K562 (cell line): ENCODE data around the gene DGCR8. TPM values are rescaled to one million over a fixed set of nuclear protein-coding genes. Genes with fewer than 3 reads are reported as not detected.
A peak's percentile ranks its signal among the peaks of the same experiment; 100 is the strongest.

ENCODE experiments used
- BCL6 ChIP-seq: fragments of 250-450 bp; sonication (Bioruptor Pico); IDR thresholded peaks from 2 replicates; pipeline ENCODE4 v1.4.0; 2020
- CBFA2T2 ChIP-seq: fragments of 450-650 bp; conservative IDR thresholded peaks from 2 replicates; pipeline ENCODE4 v1.6.1; 2017; ENCODE audit warnings: mild to moderate bottlenecking
- CTCFL ChIP-seq: IDR thresholded peaks from 2 replicates; pipeline ENCODE4 v1.6.1; 2011; ENCODE audit warnings: borderline replicate concordance, low read depth, mild to moderate bottlenecking, moderate library complexity, low read length; ENCODE audit not compliant: insufficient read depth, poor library complexity, severe bottlenecking
- DPF2 ChIP-seq: fragments of 450-650 bp; IDR thresholded peaks from 2 replicates; pipeline ENCODE4 v1.6.1; 2016
- E2F3 ChIP-seq: fragments of 250-450 bp; sonication (Bioruptor Pico); IDR thresholded peaks from 2 replicates; pipeline ENCODE4 v1.4.0; 2020; ENCODE audit warnings: mild to moderate bottlenecking
- ESRRA ChIP-seq: fragments of 450-650 bp; IDR thresholded peaks from 2 replicates; pipeline ENCODE4 v1.6.1; 2014; ENCODE audit warnings: low read depth, mild to moderate bottlenecking, moderate library complexity, borderline replicate concordance
- ESRRB ChIP-seq: fragments of 250-450 bp; sonication (Bioruptor Pico); IDR thresholded peaks from 2 replicates; pipeline ENCODE4 v1.5.0; 2020; ENCODE audit warnings: mild to moderate bottlenecking, moderate library complexity, borderline replicate concordance
- GABPB1 ChIP-seq: sonication (generic); formaldehyde crosslinking; IDR thresholded peaks from 2 replicates; pipeline ENCODE4 v1.8.0; 2022; ENCODE audit warnings: mild to moderate bottlenecking, missing genetic modification reagents
- HDAC2 ChIP-seq: fragments of 450-650 bp; IDR thresholded peaks from 2 replicates; pipeline ENCODE4 v1.6.1; 2016; ENCODE audit warnings: mild to moderate bottlenecking
- HEY1 ChIP-seq: fragments of 250-450 bp; sonication (Bioruptor Pico); IDR thresholded peaks from 2 replicates; pipeline ENCODE4 v1.5.0; 2020; ENCODE audit warnings: mild to moderate bottlenecking, moderate library complexity, borderline replicate concordance
- MITF ChIP-seq: IDR thresholded peaks from 2 replicates; pipeline ENCODE4 v1.6.1; 2014; ENCODE audit warnings: antibody characterized with exemption
- NCOR1 ChIP-seq: fragments of 450-650 bp; IDR thresholded peaks from 2 replicates; pipeline ENCODE4 v1.6.1; 2016; ENCODE audit warnings: mild to moderate bottlenecking, moderate library complexity
- NKRF ChIP-seq: fragments of 450-650 bp; IDR thresholded peaks from 2 replicates; pipeline ENCODE4 v1.6.1; 2016; ENCODE audit warnings: borderline replicate concordance
- NR4A1 ChIP-seq, 2 experiments: fragments of 250-450 bp in 1 of 2; fragments of 450-650 bp in 1 of 2; sonication (Bioruptor Pico) in 1 of 2; IDR thresholded peaks; 2 replicates each; pipeline versions ENCODE4 v1.4.0 to v1.6.1; 2016 to 2020; ENCODE audit warnings: mild to moderate bottlenecking in 2 of 2, missing compliant biosample characterization in 1 of 2, missing genetic modification characterization in 1 of 2, moderate library complexity in 1 of 2
- PHF20 ChIP-seq: fragments of 450-650 bp; IDR thresholded peaks from 2 replicates; pipeline ENCODE4 v1.6.1; 2018; ENCODE audit not compliant: partially characterized antibody
- PHF21A ChIP-seq: fragments of 450-650 bp; IDR thresholded peaks from 2 replicates; pipeline ENCODE4 v1.6.1; 2017; ENCODE audit warnings: low read depth, borderline replicate concordance
- PREB ChIP-seq: sonication (generic); formaldehyde crosslinking; IDR thresholded peaks from 2 replicates; pipeline ENCODE4 v1.8.1; 2023; ENCODE audit warnings: mild to moderate bottlenecking, missing genetic modification reagents
- SIN3B ChIP-seq: fragments of 450-650 bp; IDR thresholded peaks from 2 replicates; pipeline ENCODE4 v1.6.1; 2017; ENCODE audit warnings: low read depth, mild to moderate bottlenecking, moderate library complexity
- SRSF1 ChIP-seq: fragments of 200-400 bp; formaldehyde crosslinking; IDR thresholded peaks from 2 replicates; pipeline ENCODE4 v1.6.1; 2017; ENCODE audit warnings: mild to moderate bottlenecking, low read depth, low read length, moderate library complexity
- STAT5A ChIP-seq: IDR thresholded peaks from 2 replicates; pipeline ENCODE4 v1.6.1; 2012; ENCODE audit warnings: low read length, inconsistent platforms, borderline replicate concordance
- ZNF695 ChIP-seq: fragments of 450-650 bp; formaldehyde crosslinking; IDR thresholded peaks from 2 replicates; pipeline ENCODE4 v1.4.0; 2020; ENCODE audit warnings: mild to moderate bottlenecking, moderate library complexity
- polyA plus RNA-seq, 8 experiments: library from polyadenylated mRNA; depleted of rRNA in 4 of 8; stranded (reverse) in 5 of 8; unstranded in 3 of 8; fragments of >200 nt; fragmentation: Nextera tagmentation in 2 of 8; fragmentation: Illumina TruSeq in 1 of 8; extraction: Ambion mirVana in 2 of 8; extraction: Trizol in 1 of 8; gene quantifications; 2 replicates each; pipeline versions ENCODE4 v1.2.1 to v1.2.3, GENCODE V29; 2011 to 2014; ENCODE audit warnings: inconsistent platforms in 1 of 8, missing spikeins in 1 of 8
- total RNA-seq, 7 experiments: library from RNA; depleted of rRNA in 6 of 7; stranded (reverse); fragments of >200 nt in 6 of 7; fragmentation: Illumina TruSeq in 2 of 7; extraction: Trizol in 2 of 7; gene quantifications; 2 replicates each; pipeline versions ENCODE4 v1.2.1 to v1.2.3, GENCODE V29; 2011 to 2021; ENCODE audit warnings: low replicate concordance in 1 of 7
- TF ChIP-seq, protein P1 (sequence below): fragments of 450-650 bp; IDR thresholded peaks from 2 replicates; pipeline ENCODE4 v1.6.1; 2016; ENCODE audit warnings: low read depth, mild to moderate bottlenecking, moderate library complexity

Gene DGCR8
- total and polyA plus RNA-seq, 9 of the 15 experiments (the other 6 are each of a cell fraction or from before 2014, with no cell fraction given) = 5.9 to 144 (median 80.1) TPM

DNA sequence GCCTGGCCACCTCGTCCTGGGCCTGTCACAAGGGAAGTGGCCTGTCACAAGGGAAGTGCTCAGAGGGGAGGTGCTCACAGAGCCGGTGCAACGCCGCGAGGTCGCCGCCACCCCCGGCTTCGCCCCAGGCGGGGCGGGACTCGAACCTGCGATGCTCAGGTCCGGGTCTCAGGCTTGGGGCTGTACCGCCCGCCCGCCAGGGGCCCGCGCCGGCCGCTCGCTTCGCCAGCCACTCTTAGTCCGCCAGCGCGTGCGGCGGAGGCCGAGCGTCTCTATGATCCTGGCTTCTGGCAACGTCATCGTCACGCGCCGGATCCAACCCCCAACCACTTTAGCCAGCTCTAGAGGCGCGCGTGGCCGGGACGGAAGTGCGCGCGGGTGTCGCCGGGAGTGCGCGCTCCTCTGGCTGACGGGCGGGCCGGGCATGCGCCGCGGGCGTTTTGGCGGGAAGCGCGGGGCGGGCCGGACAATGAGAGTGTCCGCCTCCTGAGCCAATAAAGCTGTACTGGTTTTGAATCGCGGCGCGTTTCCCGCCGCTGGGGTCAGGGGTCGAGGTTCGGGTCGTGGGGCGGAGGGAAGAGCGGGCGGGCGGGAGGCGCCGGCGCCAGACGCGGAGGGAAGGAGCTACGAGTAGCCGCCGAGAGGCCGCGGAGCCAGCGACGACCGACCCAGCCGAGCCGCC, 37.1 kb downstream of the DGCR8 start, which contains the start of gene TRMT2A (continued):
- TF ChIP-seq MITF = peak; percentile 85; the same call in 1 of the 2 replicates
- no peak for TF ChIP-seq SRSF1
- TF ChIP-seq SIN3B = no peak
- TF ChIP-seq ESRRA = no peak
- no peak for TF ChIP-seq CBFA2T2
- TF ChIP-seq PREB (CRISPR knock-in tag) = no peak
- peak; percentile 15; the same call in 1 of the 2 replicates for TF ChIP-seq NR4A1 (CRISPR knock-in tag; IDR thresholded peaks at IDR 0.05)
- TF ChIP-seq NR4A1 (tag; IDR thresholded peaks at IDR 0.05) = peak; percentile 97
- peak; percentile 80; the same call in 1 of the 2 replicates for TF ChIP-seq HDAC2
- TF ChIP-seq NKRF = peak; percentile 96
- peak; percentile 78; the same call in 1 of the 2 replicates for TF ChIP-seq STAT5A
- TF ChIP-seq PHF20 = no peak
- TF ChIP-seq ESRRB = no peak
- no peak for TF ChIP-seq DPF2
- no peak for TF ChIP-seq CTCFL
- TF ChIP-seq, protein P1, sequence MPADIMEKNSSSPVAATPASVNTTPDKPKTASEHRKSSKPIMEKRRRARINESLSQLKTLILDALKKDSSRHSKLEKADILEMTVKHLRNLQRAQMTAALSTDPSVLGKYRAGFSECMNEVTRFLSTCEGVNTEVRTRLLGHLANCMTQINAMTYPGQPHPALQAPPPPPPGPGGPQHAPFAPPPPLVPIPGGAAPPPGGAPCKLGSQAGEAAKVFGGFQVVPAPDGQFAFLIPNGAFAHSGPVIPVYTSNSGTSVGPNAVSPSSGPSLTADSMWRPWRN = no peak
- TF ChIP-seq NCOR1 = no peak
- TF ChIP-seq HEY1 (CRISPR knock-in tag) = no peak
- no peak for TF ChIP-seq ZNF695
- TF ChIP-seq PHF21A = no peak
- peak; percentile 100 for TF ChIP-seq E2F3 (CRISPR knock-in tag)
- TF ChIP-seq GABPB1 = no peak
- no peak for TF ChIP-seq BCL6 (CRISPR knock-in tag)
